ENCODE measurements around the gene AMD1. TPM values are rescaled to one million over a fixed set of nuclear protein-coding genes. Genes with fewer than 3 reads are reported as not detected.

AMD1 gene
- total and polyA plus RNA-seq, 2 experiments from 2014 or later = 127 to 243 TPM

- TF ChIP-seq ZNF462 (CRISPR knock-in tag; IDR thresholded peaks at IDR 0.05) = no peak
- no peak for TF ChIP-seq JUNB (IDR thresholded peaks at IDR 0.05; ENCODE audit: unreplicated experiment)
- TF ChIP-seq NANOG (IDR thresholded peaks at IDR 0.05; ENCODE audit: borderline replicate concordance) = no peak
- no peak for TF ChIP-seq CTCF (conservative IDR thresholded peaks at IDR 0.05; ENCODE audit: low read depth in 2 of 2)
- no peak; the same call in 1 of the 2 replicates for TF ChIP-seq POLR2AphosphoS5 (IDR thresholded peaks at IDR 0.05; ENCODE audit: low read depth)
- TF ChIP-seq ZNF114 (CRISPR knock-in tag; IDR thresholded peaks at IDR 0.05) = no peak
- TF ChIP-seq EZH2 (IDR thresholded peaks at IDR 0.05; ENCODE audit: low read depth, unreplicated experiment) = no peak
- TF ChIP-seq CREB1 (CRISPR knock-in tag; IDR thresholded peaks at IDR 0.05; ENCODE audit: low read depth) = no peak
- TF ChIP-seq STAT1 (IDR thresholded peaks at IDR 0.05; ENCODE audit: unreplicated experiment) = no peak
- no peak for TF ChIP-seq ETS1 (IDR thresholded peaks at IDR 0.05)
These were observed 7.7 kb downstream of the AMD1 start (continued) for GRCh38 chr6:110882274-110882619.

Data from GM23338 (cell line).